NCI-H2227 (cell line): ENCODE data around the gene LZTS2.
"Not testable (repeated sequence)": the region's sequence is repeated elsewhere in the genome, so short reads cannot be mapped to it uniquely, and the experiment has no call there.

Experiments
- DNase-seq: peaks from one replicate; lab custom pipeline; 2025; ENCODE audit not compliant: unreplicated experiment; lab: John Stamatoyannopoulos, UW

LZTS2 gene

GRCh38 chr10:101031128-101031795 is 31.7 kb downstream of the LZTS2 start, which contains the start of the genes PDZD7 and SFXN3:
Gene PDZD7, minus strand, starts transcription at chr10:101031129. Its CDS starts 910 bp downstream, at chr10:101030219.
Gene SFXN3, plus strand, starts transcription at chr10:101031234. Its CDS starts 3,461 bp downstream, at chr10:101034695.
- DNase-seq, result peak; percentile 91

GRCh38 chr10:101031796-101032636 is 32.4 kb downstream of the LZTS2 start:
- DNase-seq, result peak; percentile 77

- no peak for DNase-seq
These were observed 33.1 kb downstream of the LZTS2 start for GRCh38 chr10:101032637-101033224.

- DNase-seq, result no peak
These were observed 33.7 kb downstream of the LZTS2 start for GRCh38 chr10:101033276-101033675.

GRCh38 chr10:101034404-101034803 is 34.8 kb downstream of the LZTS2 start:
- DNase-seq, result not testable (repeated sequence)

- no peak for DNase-seq
These were observed 35.7 kb downstream of the LZTS2 start for GRCh38 chr10:101035314-101035713.

- DNase-seq, result no peak
These were observed 36.5 kb downstream of the LZTS2 start for GRCh38 chr10:101035916-101036702.

GRCh38 chr10:101036726-101037125 is 37.1 kb downstream of the LZTS2 start:
- DNase-seq, result no peak

GRCh38 chr10:101038484-101038883 is 38.9 kb downstream of the LZTS2 start:
- no peak for DNase-seq

- no peak for DNase-seq
These were observed 40.5 kb downstream of the LZTS2 start for GRCh38 chr10:101040061-101040460.

- DNase-seq, result no peak
These were observed 41.2 kb downstream of the LZTS2 start for GRCh38 chr10:101040851-101041250.

- peak; percentile 83 for DNase-seq
These were observed 41.7 kb downstream of the LZTS2 start for GRCh38 chr10:101041252-101041761.

- no peak for DNase-seq
These were observed 42.5 kb downstream of the LZTS2 start for GRCh38 chr10:101042118-101042517.

- DNase-seq, result peak; percentile 93
These were observed 43.2 kb downstream of the LZTS2 start for GRCh38 chr10:101042667-101043362.

GRCh38 chr10:101043363-101043707 is 43.7 kb downstream of the LZTS2 start:
- DNase-seq, result no peak

GRCh38 chr10:101044117-101044516 is 44.5 kb downstream of the LZTS2 start:
- DNase-seq, result no peak

- peak; percentile 34 for DNase-seq
These were observed 47.0 kb downstream of the LZTS2 start for GRCh38 chr10:101046332-101047238.

- no peak for DNase-seq
These were observed 47.7 kb downstream of the LZTS2 start for GRCh38 chr10:101047268-101047667.
